ENCODE data around the gene ARMC6. TPM values are rescaled to one million over a fixed set of nuclear protein-coding genes. Genes with fewer than 3 reads are reported as not detected.
A peak's percentile ranks its signal among the peaks of the same experiment; 100 is the strongest.

ARMC6 gene
- total and polyA plus RNA-seq, 2 experiments from 2014 or later = 23.9 to 45.0 TPM

DNA sequence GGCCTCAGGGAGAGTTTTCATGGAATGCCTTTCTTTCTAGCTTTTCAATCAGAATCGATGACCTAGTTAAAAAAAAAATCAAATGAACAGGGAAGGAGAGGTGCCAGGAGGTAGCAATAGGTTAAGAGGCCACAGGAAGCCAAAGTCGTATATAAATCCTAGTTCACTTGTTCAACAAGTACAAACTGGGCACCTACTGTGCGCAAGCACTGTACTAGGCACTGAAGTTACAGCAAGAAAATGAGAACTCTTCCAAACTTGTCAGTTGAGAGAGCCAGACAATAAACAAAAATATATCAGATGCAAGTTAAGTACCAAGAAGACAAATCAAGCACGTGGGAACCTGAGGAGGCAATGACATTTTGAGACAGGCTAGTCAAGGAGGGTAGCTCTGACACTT is 6.2 kb upstream of the ARMC6 start:
- in situ Hi-C loops (cut with MboI) = no loop called here
- Histone ChIP-seq H3K9ac (no peak overlapping the region), H3K79me2 (ENCODE audit: insufficient read depth) (peaks cover 100% of the 10 kb centered on the region), H4K20me1 (ENCODE audit: insufficient read depth) (no peaks in the 10 kb centered on the region), H3F3A (ENCODE audit: insufficient read depth) (peaks cover 15% of the 10 kb centered on the region; the same call in 1 of the 2 replicates), H3K9me2 (ENCODE audit: insufficient read depth) (no peaks in the 10 kb centered on the region), H3K4me2 (ENCODE audit: unreplicated experiment) (no peak overlapping the region), H3K4me1 (ENCODE audit: insufficient read depth) (peaks cover 8% of the 10 kb centered on the region), H3K9me3 (ENCODE audit: low read depth) (no peaks in the 10 kb centered on the region), H3K27ac (no peak overlapping the region), H3K36me3 (ENCODE audit: low read depth) (peaks cover 57% of the 10 kb centered on the region), H3K4me3 (no peak overlapping the region), H2AFZ (no peak overlapping the region), H3K27me3 (replicated peaks; ENCODE audit: insufficient read depth) (no peaks in the 10 kb centered on the region)
- DNase-seq = no peak
- no peak for TF ChIP-seq EZH2 (IDR thresholded peaks at IDR 0.05; ENCODE audit: insufficient read depth, poor library complexity, severe bottlenecking)
- no peak for TF ChIP-seq EZH2phosphoT487 (IDR thresholded peaks at IDR 0.05; ENCODE audit: insufficient read depth, low read depth)
- 70% methylated on average over 4 of the region's 4 CpGs for WGBS, 2 experiments (ENCODE audit: low coverage in 1 of 2, low lambda C conversion rate in 2 of 2, missing lambda C conversion rate in 2 of 2)

DNA sequence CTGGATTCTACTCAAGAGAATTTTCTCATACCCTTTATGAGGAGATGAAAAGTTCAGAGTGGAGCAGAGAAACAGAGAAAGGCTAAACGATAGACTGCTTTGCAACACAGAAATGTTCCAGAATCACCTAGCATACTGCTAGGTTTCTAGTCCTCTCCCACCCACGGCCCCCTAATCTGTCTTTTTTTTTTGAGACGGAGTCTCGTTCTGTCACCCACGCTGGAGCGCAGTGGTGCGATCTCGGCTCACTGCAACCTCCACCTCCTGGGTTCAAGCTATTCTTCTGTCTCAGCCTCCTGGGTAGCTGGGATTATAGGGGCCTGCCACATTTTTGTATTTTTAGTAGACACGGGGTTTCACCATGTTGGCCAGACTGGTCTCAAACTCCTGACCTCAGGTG is 4.9 kb upstream of the ARMC6 start:
- Histone ChIP-seq H3K9ac (no peak overlapping the region), H3K79me2 (ENCODE audit: insufficient read depth) (peaks cover 95% of the 10 kb centered on the region), H3K27ac (no peak overlapping the region), H4K20me1 (ENCODE audit: insufficient read depth) (no peaks in the 10 kb centered on the region), H3K9me3 (ENCODE audit: low read depth) (no peaks in the 10 kb centered on the region), H3K4me1 (ENCODE audit: insufficient read depth) (peaks cover 8% of the 10 kb centered on the region), H3K4me2 (ENCODE audit: unreplicated experiment) (no peak overlapping the region), H2AFZ (no peak overlapping the region), H3K9me2 (ENCODE audit: insufficient read depth) (no peaks in the 10 kb centered on the region), H3F3A (ENCODE audit: insufficient read depth) (peaks cover 13% of the 10 kb centered on the region; the same call in 1 of the 2 replicates), H3K27me3 (replicated peaks; ENCODE audit: insufficient read depth) (no peaks in the 10 kb centered on the region), H3K36me3 (ENCODE audit: low read depth) (peaks cover 51% of the 10 kb centered on the region), H3K4me3 (no peak overlapping the region)
- TF ChIP-seq EZH2phosphoT487 (IDR thresholded peaks at IDR 0.05; ENCODE audit: insufficient read depth, low read depth) = no peak
- no peak for TF ChIP-seq EZH2 (IDR thresholded peaks at IDR 0.05; ENCODE audit: insufficient read depth, poor library complexity, severe bottlenecking)
- 94 to 100% methylated on average over 9 of the region's 9 CpGs for WGBS, 2 experiments (ENCODE audit: low coverage in 1 of 2, low lambda C conversion rate in 2 of 2, missing lambda C conversion rate in 2 of 2)
- DNase-seq = no peak
- in situ Hi-C loops (cut with MboI) = no loop called here

DNA sequence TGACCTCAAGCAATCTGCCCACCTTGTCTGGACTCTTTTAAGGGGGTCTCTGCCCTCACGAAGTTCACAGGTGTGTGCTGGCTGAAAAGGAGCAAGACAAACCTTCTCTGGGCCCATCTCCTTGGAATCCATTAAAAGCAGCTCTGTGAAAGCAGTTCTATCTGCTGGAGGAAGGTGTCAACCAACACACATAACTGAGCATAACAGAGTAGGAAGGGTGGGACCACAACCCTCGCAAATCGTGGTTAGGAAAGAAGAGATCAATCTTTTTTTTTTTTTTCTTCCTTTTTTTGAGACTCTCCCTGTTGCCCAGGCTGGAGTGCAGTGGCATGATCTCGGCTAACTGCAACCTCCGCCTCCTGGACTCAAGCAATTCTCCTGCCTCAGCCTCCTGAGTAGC is 1.5 kb upstream of the ARMC6 start:
- DNase-seq = no peak
- peak overlapping the region; percentile 93 for H3K9ac ChIP-seq
- no peak for TF ChIP-seq EZH2 (IDR thresholded peaks at IDR 0.05; ENCODE audit: insufficient read depth, poor library complexity, severe bottlenecking)
- no peak for TF ChIP-seq EZH2phosphoT487 (IDR thresholded peaks at IDR 0.05; ENCODE audit: insufficient read depth, low read depth)
- peak overlapping the region; percentile 95 for H3K4me3 ChIP-seq
- H4K20me1 ChIP-seq (ENCODE audit: insufficient read depth) = no peaks in the 10 kb centered on the region
- peak overlapping the region; percentile 89 for H3K4me2 ChIP-seq (ENCODE audit: unreplicated experiment)
- H3K79me2 ChIP-seq (ENCODE audit: insufficient read depth) = peaks cover 92% of the 10 kb centered on the region
- no peaks in the 10 kb centered on the region for H3K27me3 ChIP-seq (replicated peaks; ENCODE audit: insufficient read depth)
- H3K36me3 ChIP-seq (ENCODE audit: low read depth) = peaks cover 20% of the 10 kb centered on the region
- in situ Hi-C loops (cut with MboI) = no loop called here
- H3K27ac ChIP-seq = peak overlapping the region; percentile 82
- no peaks in the 10 kb centered on the region for H3K9me2 ChIP-seq (ENCODE audit: insufficient read depth)
- WGBS, 2 experiments (ENCODE audit: low coverage in 1 of 2, low lambda C conversion rate in 2 of 2, missing lambda C conversion rate in 2 of 2) = 74 to 78% methylated on average over 5 of the region's 5 CpGs
- peaks cover 11% of the 10 kb centered on the region for H3K4me1 ChIP-seq (ENCODE audit: insufficient read depth)
- no peak overlapping the region for H2AFZ ChIP-seq
- H3K9me3 ChIP-seq (ENCODE audit: low read depth) = no peaks in the 10 kb centered on the region
- peaks cover 4% of the 10 kb centered on the region; the same call in 1 of the 2 replicates for H3F3A ChIP-seq (ENCODE audit: insufficient read depth)

DNA sequence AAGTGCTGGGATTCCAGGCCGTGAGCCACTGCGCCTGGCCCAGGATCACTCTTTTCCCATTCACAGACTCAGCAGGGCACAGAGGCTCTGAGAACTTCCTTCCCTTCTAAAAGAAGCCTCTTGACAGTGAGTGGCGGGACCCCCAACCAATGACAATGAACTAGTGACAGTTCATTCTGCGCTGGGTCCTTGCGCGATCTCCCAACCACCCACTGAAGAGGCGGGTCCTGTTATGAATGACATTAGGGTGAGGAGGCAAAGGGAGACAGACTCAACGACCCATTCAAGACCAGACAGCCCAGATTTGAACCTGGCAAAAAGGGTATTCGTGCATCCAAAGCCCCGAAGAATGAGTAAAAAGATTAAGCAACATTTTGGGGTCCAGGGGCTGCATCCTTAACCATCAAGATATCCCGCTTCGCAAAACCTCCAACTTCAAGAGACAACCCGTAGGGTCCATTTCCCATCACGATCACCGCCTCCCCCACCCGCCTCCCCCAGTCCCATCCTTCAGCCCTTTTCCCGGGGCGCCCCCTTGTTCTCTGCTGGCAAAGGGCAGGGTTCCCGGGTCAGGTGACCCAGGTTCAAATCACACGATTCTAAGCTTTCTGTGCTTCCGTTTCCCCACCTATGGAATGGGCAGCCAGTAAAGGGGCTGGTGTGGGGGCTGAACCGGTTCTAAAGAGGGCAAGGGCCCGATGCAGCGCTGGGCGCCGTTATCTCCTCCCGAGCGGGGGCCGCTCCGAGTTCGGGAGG is 805 bp upstream of the ARMC6 start:
- peak; percentile 90 for DNase-seq
- Histone ChIP-seq H4K20me1 (ENCODE audit: insufficient read depth) (no peaks in the 10 kb centered on the region), H3K79me2 (ENCODE audit: insufficient read depth) (peaks cover 92% of the 10 kb centered on the region), H3K9me2 (ENCODE audit: insufficient read depth) (no peaks in the 10 kb centered on the region), H3F3A (ENCODE audit: insufficient read depth) (peaks cover 4% of the 10 kb centered on the region; the same call in 1 of the 2 replicates), H3K27me3 (replicated peaks; ENCODE audit: insufficient read depth) (no peaks in the 10 kb centered on the region), H3K36me3 (ENCODE audit: low read depth) (peaks cover 14% of the 10 kb centered on the region), H2AFZ (peak overlapping the region; percentile 87), H3K4me1 (ENCODE audit: insufficient read depth) (peaks cover 11% of the 10 kb centered on the region), H3K9me3 (ENCODE audit: low read depth) (no peaks in the 10 kb centered on the region), H3K4me3 (peak overlapping the region; percentile 95), H3K9ac (peak overlapping the region; percentile 93), H3K27ac (peak overlapping the region; percentile 82), H3K4me2 (ENCODE audit: unreplicated experiment) (peak overlapping the region; percentile 89)
- in situ Hi-C loops (cut with MboI) = no loop called here
- 1 to 3% methylated on average over 31 of the region's 31 CpGs for WGBS, 2 experiments (ENCODE audit: low coverage in 1 of 2, low lambda C conversion rate in 2 of 2, missing lambda C conversion rate in 2 of 2)
- TF ChIP-seq EZH2 (IDR thresholded peaks at IDR 0.05; ENCODE audit: insufficient read depth, poor library complexity, severe bottlenecking) (no peak), EZH2phosphoT487 (IDR thresholded peaks at IDR 0.05; ENCODE audit: insufficient read depth, low read depth) (no peak)

Data from GM23248 (cell line).